Kidney (tissue), 14 donors: Measurements from ENCODE around the gene DDX31. TPM values are rescaled to one million over a fixed set of nuclear protein-coding genes. Genes with fewer than 3 reads are reported as not detected.

Experiments used
- DNase-seq, 5 donors: peaks; one replicate each; pipeline ENCODE4 v3.0.0-alpha.2; 2013 to 2020
- FAIRE-seq: peaks from 2 replicates; lab custom pipeline; 2012; peaks lifted over from hg19 to GRCh38; lab: Jason Lieb, UNC
- H3K27ac ChIP-seq, 2 donors: one replicate each; pipeline ENCODE4 v1.7.0; 2013; ENCODE audit warnings: low read depth in 2 of 2, low read length in 2 of 2, inconsistent platforms in 1 of 2
- H3K27me3 ChIP-seq: one replicate; pipeline ENCODE4 v1.7.1; 2013; ENCODE audit warnings: low read length, inconsistent platforms; ENCODE audit not compliant: control insufficient read depth, insufficient read depth
- H3K36me3 ChIP-seq, 3 donors: one replicate each; pipeline versions ENCODE4 v1.7.0 to v1.7.1; 2013; ENCODE audit warnings: low read length in 3 of 3, control low read depth in 1 of 3, inconsistent platforms in 1 of 3; ENCODE audit not compliant: insufficient read depth in 3 of 3, control insufficient read depth in 2 of 3
- H3K4me1 ChIP-seq, 3 donors: one replicate each; pipeline versions ENCODE4 v1.7.0 to v1.7.1; 2013; ENCODE audit warnings: low read length in 3 of 3, inconsistent platforms in 1 of 3, low read depth in 1 of 3; ENCODE audit not compliant: control insufficient read depth in 2 of 3, insufficient read depth in 2 of 3
- H3K4me3 ChIP-seq, 3 donors: one replicate each; pipeline versions ENCODE4 v1.7.0 to v1.8.1; 2013; ENCODE audit warnings: low read length in 3 of 3, control low read depth in 1 of 3, inconsistent platforms in 1 of 3
- H3K9ac ChIP-seq, 3 donors: one replicate each; pipeline versions ENCODE4 v1.7.0 to v1.7.1; 2013; ENCODE audit warnings: low read length in 3 of 3, control low read depth in 1 of 3, inconsistent platforms in 1 of 3
- H3K9me3 ChIP-seq, 3 donors: one replicate each; pipeline versions ENCODE4 v1.7.0 to v1.7.1; 2013; ENCODE audit warnings: low read length in 3 of 3, control low read depth in 1 of 3, inconsistent platforms in 1 of 3; ENCODE audit not compliant: control insufficient read depth in 2 of 3, insufficient read depth in 1 of 3
- CTCF ChIP-seq: IDR thresholded peaks from 3 replicates; pipeline ENCODE4 v1.5.1; 2012; ENCODE audit warnings: mild to moderate bottlenecking, moderate library complexity, borderline replicate concordance; ENCODE audit not compliant: insufficient read depth; ENCODE audit errors: extremely low read depth
- intact Hi-C: fragments of 100-400 bp; cut with DNase I; formaldehyde crosslinking; loops from one replicate; pipeline ENCODE4 v1.11.1; 2022
- polyA plus RNA-seq: library from polyadenylated mRNA; stranded (reverse); fragments of 350-450 nt; fragmentation: Illumina TruSeq; extraction: RNeasy Lipid Tissue Mini Kit (QIAGEN cat#74804); gene quantifications from one replicate; pipeline ENCODE4 v1.2.3, GENCODE V29; 2014; ENCODE audit warnings: low read depth, low replicate concordance; ENCODE audit not compliant: insufficient read depth
- total RNA-seq: library from RNA; stranded (reverse); fragmentation: NEBNext Ultra II Directional; extraction: Animal tissue kit (Norgen Biotek cat#: 25700); gene quantifications from one replicate; pipeline ENCODE4 v1.2.1, GENCODE V29; 2021
- donor health status: control.
- donor health status: control.
- donor health status: control.
- donor health status: control.
- donor health status: control.
- donor health status: DM: yes; HTN: yes; CAD: no.
- donor health status: Normal renal cell carcinoma (clear cell type).

The DDX31 gene
- total and polyA plus RNA-seq, 2 donors from 2014 or later, result 6.4 to 27.6 TPM

- H3K4me3 ChIP-seq, result no peak overlapping the region
- H3K27ac ChIP-seq, result no peak overlapping the region
- DNase-seq, result peak in 1 of 5 donors; percentile 10
- TF ChIP-seq CTCF, result no peak
- no peak overlapping the region for H3K9ac ChIP-seq
- no peaks in the 10 kb centered on the region for H3K4me1 ChIP-seq
- FAIRE-seq, result no peak
- H3K9me3 ChIP-seq, result no peaks in the 10 kb centered on the region
- intact Hi-C loops, result no loop called here
- H3K27me3 ChIP-seq, result peaks cover 3% of the 10 kb centered on the region
- no peaks in the 10 kb centered on the region for H3K36me3 ChIP-seq
Observed at GRCh38 chr9:132551556-132551955, 118.2 kb downstream of the DDX31 start.

GRCh38 chr9:132548751-132549640, 120.8 kb downstream of the DDX31 start:
- no peak overlapping the region for H3K27ac ChIP-seq
- no peak overlapping the region for H3K4me3 ChIP-seq
- TF ChIP-seq CTCF, result no peak
- H3K27me3 ChIP-seq, result no peaks in the 10 kb centered on the region
- peaks cover 0 to 2% (median 0%) of the 10 kb centered on the region in 3 donors for H3K4me1 ChIP-seq
- H3K9ac ChIP-seq, result no peak overlapping the region
- H3K36me3 ChIP-seq, result no peaks in the 10 kb centered on the region
- FAIRE-seq, result no peak
- no peaks in the 10 kb centered on the region for H3K9me3 ChIP-seq
- peak in 3 of 5 donors; percentile 32 to 84 (median 79) for DNase-seq
- intact Hi-C loops, result no loop called here

- Histone ChIP-seq H3K4me3 (no peak overlapping the region), H3K4me1 (peaks cover 0 to 2% (median 0%) of the 10 kb centered on the region in 3 donors), H3K36me3 (no peaks in the 10 kb centered on the region), H3K27me3 (no peaks in the 10 kb centered on the region), H3K9ac (no peak overlapping the region), H3K9me3 (no peaks in the 10 kb centered on the region), H3K27ac (no peak overlapping the region)
- intact Hi-C loops, result no loop called here
- FAIRE-seq (no peak), DNase-seq (peak in 1 of 5 donors; percentile 41)
- no peak for TF ChIP-seq CTCF
Observed at GRCh38 chr9:132547976-132548730, 121.6 kb downstream of the DDX31 start.
